ENCODE measurements around the gene CKAP2L.

GRCh38 chr2:112727276-112728028 lies 37.0 kb downstream of the CKAP2L start:
- TF ChIP-seq CTCF (conservative IDR thresholded peaks at IDR 0.05; ENCODE audit: low read length): no peak
- TF ChIP-seq EZH2phosphoT487 (IDR thresholded peaks at IDR 0.05; ENCODE audit: borderline replicate concordance): no peak

Data from Loucy (cell line).